Measurements from ENCODE around the gene LRRC4C.

Gene LRRC4C

DNA sequence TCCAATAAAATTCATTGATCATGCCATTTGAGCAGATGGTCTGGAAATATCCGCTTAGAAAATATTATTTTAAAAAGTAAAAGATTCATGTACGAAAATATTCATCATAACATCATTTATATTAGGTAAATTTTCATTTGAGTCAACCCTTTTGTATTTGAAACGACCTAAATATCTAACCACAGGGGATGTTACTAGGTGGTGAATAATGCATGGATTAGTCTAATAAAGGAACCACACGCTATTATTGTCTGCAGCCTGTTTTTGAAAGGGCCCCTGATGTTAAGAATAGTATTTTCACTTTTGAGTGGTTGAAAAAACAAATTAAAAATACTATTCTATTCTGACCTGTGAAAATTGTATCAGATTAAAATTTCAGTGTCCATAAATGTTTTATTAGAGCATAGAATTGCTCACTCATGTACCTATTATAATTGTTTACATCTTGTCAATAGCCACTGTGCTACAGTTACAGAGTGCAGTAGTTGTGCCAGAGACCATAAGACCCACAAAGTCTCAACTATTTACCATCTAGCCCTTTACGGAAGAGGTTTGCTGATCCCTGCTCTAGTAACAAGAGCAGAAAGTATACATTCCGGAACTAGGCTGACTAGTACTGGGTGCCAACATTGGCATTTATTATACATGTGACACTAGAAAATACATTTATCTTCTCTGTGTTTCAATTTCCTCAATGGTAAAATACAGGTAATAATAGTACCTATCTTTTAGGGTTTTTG, 176.1 kb downstream of the LRRC4C start:
- Histone ChIP-seq H3K9me3 (no peaks in the 10 kb centered on the region), H3K27ac (no peak overlapping the region), H3K4me3 (no peak overlapping the region), H3K36me3 (no peaks in the 10 kb centered on the region), H3K4me1 (no peaks in the 10 kb centered on the region), H3K27me3 (no peaks in the 10 kb centered on the region)
- intact Hi-C loops (cut with DNase I; ENCODE audit: low total_unique reads), result loop anchor here (5.0 kb wide), 1 partner anchor 234 kb away; no protein-coding TSS in a partner anchor
- TF ChIP-seq, protein P1, sequence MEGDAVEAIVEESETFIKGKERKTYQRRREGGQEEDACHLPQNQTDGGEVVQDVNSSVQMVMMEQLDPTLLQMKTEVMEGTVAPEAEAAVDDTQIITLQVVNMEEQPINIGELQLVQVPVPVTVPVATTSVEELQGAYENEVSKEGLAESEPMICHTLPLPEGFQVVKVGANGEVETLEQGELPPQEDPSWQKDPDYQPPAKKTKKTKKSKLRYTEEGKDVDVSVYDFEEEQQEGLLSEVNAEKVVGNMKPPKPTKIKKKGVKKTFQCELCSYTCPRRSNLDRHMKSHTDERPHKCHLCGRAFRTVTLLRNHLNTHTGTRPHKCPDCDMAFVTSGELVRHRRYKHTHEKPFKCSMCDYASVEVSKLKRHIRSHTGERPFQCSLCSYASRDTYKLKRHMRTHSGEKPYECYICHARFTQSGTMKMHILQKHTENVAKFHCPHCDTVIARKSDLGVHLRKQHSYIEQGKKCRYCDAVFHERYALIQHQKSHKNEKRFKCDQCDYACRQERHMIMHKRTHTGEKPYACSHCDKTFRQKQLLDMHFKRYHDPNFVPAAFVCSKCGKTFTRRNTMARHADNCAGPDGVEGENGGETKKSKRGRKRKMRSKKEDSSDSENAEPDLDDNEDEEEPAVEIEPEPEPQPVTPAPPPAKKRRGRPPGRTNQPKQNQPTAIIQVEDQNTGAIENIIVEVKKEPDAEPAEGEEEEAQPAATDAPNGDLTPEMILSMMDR (IDR thresholded peaks at IDR 0.05), result no peak
- no peak for DNase-seq

DNA sequence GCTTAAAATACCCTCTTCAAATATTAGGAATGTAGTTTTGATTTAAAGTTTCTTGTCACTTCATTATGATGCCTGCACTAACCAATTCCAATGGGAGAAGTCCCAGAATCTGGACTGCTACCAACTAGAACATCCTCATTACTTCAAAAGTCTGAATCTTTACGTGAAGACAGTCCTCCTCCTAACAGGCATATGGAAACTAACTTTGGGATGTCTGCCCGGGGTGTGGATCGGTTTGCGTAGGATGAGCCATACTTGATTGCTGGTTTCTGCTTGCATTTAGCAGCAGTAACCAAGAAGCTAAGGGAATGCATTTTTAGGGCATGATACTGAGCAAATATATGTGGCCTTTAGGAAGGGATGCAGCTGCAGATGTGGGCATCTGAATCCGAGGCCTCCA, 177.1 kb downstream of the LRRC4C start:
- intact Hi-C loops (cut with DNase I; ENCODE audit: low total_unique reads), result loop anchor here (5.0 kb wide), 1 partner anchor 235 kb away; no protein-coding TSS in a partner anchor
- Histone ChIP-seq H3K4me1 (no peaks in the 10 kb centered on the region), H3K9me3 (no peaks in the 10 kb centered on the region), H3K27ac (no peak overlapping the region), H3K27me3 (no peaks in the 10 kb centered on the region), H3K4me3 (no peak overlapping the region), H3K36me3 (no peaks in the 10 kb centered on the region)
- DNase-seq, result no peak
- TF ChIP-seq, protein P1 (IDR thresholded peaks at IDR 0.05), result no peak

DNA sequence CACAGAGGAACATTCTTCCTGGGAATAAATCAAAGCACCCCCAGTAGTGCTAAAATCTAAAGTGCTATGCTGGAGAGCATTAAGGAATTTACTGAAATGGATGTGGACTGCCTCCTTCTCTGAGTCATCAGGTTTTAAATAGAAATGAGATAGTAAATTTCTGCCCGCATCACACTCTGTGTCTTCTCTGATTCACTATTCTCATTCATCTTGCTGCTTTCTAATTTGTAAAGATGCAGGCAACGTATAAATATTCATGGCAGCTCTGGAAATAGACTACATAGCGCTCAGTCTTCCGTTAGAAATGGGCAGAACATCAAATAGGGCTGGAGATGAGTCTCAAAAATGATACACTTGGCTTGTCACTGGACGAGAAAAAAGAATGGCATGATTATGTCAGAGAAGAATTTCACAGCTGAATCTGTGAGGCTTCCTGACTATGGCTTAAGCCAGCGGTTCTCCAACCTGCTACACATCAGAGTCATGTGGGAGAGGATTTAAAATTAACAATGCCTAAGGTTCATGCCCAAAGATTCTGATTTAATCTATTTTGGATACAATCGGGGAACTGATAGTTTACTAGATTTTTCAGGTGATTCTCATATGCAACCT, 178.2 kb downstream of the LRRC4C start:
- Histone ChIP-seq H3K27me3 (no peaks in the 10 kb centered on the region), H3K36me3 (no peaks in the 10 kb centered on the region), H3K9me3 (no peaks in the 10 kb centered on the region), H3K4me1 (no peaks in the 10 kb centered on the region), H3K27ac (no peak overlapping the region), H3K4me3 (no peak overlapping the region)
- DNase-seq, result no peak
- intact Hi-C loops (cut with DNase I; ENCODE audit: low total_unique reads), result loop anchor here (5.0 kb wide), 1 partner anchor 236 kb away; no protein-coding TSS in a partner anchor
- TF ChIP-seq, protein P1 (IDR thresholded peaks at IDR 0.05), result no peak

DNA sequence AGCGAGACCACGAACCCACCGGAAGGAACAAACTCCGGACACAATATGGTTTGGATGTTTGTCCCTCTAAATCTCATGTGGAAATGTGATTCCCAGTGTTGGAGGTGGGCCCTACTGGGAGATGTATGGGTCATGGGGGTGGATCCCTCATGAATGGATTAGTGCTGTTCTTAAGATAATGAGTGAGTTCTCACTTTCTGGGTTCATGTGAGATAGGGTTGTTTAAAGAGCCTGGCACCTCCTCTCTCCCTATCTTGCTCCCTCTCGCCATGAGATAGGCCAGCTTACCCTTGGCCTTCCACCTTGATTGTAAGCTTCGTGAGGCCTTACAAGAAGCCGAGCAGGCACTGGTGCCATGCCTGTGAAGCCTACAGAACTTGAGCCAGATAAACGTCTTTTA, 184.6 kb downstream of the LRRC4C start:
- H3K27me3 ChIP-seq, result no peaks in the 10 kb centered on the region
- TF ChIP-seq, protein P1 (IDR thresholded peaks at IDR 0.05), result no peak
- no peak overlapping the region for H3K27ac ChIP-seq
- intact Hi-C loops (cut with DNase I; ENCODE audit: low total_unique reads), result no loop called here
- no peak overlapping the region for H3K4me3 ChIP-seq
- H3K9me3 ChIP-seq, result no peaks in the 10 kb centered on the region
- DNase-seq, result no peak
- H3K4me1 ChIP-seq, result no peaks in the 10 kb centered on the region
- H3K36me3 ChIP-seq, result no peaks in the 10 kb centered on the region

DNA sequence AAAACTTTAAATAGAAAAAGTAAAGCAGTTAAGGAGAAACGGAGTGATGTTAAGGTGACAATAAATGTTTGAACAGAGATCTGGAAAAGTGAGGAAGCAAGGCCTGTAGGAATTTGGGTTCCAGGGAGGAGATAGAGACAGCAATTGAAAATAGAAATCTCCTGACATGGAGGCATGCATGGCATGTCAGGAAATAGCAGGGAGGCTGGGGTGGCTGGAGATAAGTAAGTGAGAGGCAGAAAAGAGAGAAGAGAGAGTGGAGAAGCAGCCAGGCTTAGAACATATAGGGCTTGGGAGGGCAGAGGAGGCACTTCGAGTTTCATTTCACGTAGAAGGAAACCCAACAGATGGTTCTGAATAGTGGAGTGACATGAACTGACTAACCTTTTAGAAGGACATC, 185.5 kb downstream of the LRRC4C start:
- Histone ChIP-seq H3K27me3 (no peaks in the 10 kb centered on the region), H3K36me3 (no peaks in the 10 kb centered on the region), H3K4me1 (no peaks in the 10 kb centered on the region), H3K4me3 (no peak overlapping the region), H3K9me3 (no peaks in the 10 kb centered on the region), H3K27ac (no peak overlapping the region)
- intact Hi-C loops (cut with DNase I; ENCODE audit: low total_unique reads), result no loop called here
- no peak for DNase-seq
- TF ChIP-seq, protein P1 (IDR thresholded peaks at IDR 0.05), result no peak

All from tibial artery (tissue), 4 donors.